ENCODE data around the gene PCBD2. TPM values are rescaled to one million over a fixed set of nuclear protein-coding genes. Genes with fewer than 3 reads are reported as not detected.
"Not testable (repeated sequence)": the region's sequence is repeated elsewhere in the genome, so short reads cannot be mapped to it uniquely, and the experiment has no call there.

The PCBD2 gene
- polyA plus RNA-seq (ENCODE audit: insufficient read length in 4 of 4): 10 to 100 TPM in 3 of 4 donors, 1 to 10 TPM in 1; 9.2 to 14.1 (median 11.6) TPM

DNA sequence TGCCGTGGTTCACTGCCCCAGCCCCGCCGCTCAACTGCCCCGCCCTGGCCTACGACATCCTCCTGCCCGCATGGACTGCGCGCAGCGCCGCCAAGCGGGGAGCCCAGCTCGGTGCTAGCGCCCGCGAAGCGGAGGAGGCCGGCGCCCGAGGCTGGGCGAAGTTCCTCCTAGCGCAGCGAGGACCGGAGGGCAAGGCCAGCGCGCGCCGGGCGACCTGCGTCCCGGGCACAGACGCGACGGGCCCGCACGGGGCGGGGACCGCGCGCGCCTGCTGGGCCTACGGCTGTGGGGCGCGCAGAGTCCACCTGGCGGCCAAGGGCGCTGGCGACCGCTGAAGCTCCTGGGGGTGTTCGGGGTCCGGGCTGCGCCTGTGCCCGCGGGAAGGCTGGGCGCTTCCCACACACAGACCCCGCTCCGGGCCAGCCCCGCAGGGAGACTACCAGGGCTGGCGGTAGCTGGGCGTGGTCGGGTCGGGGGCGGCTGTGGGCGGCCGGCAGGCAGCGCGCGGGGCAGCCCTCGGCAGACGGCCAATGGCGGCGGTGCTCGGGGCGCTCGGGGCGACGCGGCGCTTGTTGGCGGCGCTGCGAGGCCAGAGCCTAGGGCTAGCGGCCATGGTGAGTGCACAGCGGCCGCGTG, at the start of gene PCBD2:
TSS of gene PCBD2 (plus strand) at position 522 of the 636 bp plus-strand sequence. CDS start at position 531, 9 bp downstream.
- DNase-seq (ENCODE audit: low read depth in 4 of 4, low spot score in 3 of 4): peak; percentile 82 to 90 (median 83)

DNA sequence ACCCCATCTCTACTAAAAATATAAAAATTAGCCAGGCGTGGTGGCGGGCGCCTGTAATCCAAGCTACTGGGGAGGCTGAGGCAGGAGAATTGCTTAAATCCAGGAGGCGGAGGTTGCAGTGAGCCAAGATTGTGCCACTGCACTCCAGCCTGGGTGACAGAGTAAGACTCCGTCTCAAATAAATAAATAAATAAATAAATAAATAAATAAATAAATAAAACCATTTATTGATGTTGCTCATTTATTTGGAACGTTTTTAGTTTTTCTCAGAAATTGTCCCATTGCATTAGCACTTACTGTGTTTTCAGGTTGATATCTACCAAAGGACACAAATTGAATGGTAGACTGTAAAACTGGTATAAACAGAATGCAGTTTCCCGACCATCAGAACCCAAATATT, 48.5 kb upstream of the PCBD2 start:
- not testable (repeated sequence) for DNase-seq (ENCODE audit: low read depth in 4 of 4, low spot score in 3 of 4)

DNA sequence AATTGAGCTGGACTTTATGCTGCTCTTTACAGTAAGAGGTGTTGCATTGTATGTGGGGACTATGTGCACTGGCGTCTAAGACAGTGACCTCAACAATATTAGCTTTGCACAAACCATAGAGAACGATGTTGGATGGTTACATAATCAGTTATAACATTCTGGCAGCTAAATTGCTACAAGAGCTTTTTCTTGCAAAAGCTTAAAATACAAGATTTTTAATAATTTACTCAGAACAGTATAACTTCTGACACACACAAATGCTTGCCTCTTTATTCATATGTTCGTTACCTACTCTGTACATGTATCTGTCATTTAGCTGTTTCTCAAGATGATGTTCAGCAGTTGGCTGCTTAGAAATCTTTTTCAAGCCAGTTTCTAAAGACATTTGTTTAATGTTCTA, 47.5 kb upstream of the PCBD2 start:
- no peak for DNase-seq (ENCODE audit: low read depth in 4 of 4, low spot score in 3 of 4)

DNA sequence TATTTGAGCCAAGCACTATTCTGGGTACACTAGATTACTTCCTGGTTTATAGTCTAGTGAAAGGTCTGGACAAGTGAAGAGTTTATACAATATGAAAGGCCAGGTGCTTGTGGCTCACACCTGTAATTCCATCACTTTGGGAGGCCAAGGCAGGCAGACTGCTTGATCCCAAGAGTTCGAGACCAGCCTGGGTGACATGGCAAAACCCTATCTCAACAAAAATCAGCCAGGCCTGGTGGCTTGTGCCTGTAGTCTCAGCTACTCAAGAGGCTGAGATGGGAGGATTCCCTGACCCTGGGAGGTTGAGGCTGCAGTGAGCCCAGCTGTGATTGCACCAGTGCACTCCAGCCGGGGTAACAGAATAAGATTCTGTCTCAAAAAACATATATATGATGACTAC, 40.2 kb upstream of the PCBD2 start:
- DNase-seq (ENCODE audit: low read depth in 4 of 4, low spot score in 3 of 4): no peak

DNA sequence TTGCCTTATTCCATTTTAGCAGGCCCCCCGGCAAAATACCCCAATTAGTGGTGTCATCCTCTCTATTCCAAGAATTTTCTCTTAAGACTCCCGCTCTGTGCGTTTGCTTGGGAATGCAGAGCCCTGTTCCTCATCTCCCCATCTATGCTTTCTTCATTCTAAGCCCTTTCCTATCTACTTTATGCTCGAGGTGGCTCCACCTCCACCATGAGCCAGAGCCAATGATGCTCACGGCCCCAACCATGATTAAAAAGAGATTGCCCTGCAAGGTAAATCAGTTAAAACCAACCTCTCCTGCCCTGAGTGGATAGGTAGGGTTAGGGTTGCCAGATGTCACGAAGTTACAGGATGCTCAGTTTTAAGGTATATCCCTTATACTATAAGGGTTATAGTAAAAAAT, 31.4 kb upstream of the PCBD2 start:
- DNase-seq (ENCODE audit: low read depth in 4 of 4, low spot score in 3 of 4): peak in 1 of 4 donors; percentile 3

DNA sequence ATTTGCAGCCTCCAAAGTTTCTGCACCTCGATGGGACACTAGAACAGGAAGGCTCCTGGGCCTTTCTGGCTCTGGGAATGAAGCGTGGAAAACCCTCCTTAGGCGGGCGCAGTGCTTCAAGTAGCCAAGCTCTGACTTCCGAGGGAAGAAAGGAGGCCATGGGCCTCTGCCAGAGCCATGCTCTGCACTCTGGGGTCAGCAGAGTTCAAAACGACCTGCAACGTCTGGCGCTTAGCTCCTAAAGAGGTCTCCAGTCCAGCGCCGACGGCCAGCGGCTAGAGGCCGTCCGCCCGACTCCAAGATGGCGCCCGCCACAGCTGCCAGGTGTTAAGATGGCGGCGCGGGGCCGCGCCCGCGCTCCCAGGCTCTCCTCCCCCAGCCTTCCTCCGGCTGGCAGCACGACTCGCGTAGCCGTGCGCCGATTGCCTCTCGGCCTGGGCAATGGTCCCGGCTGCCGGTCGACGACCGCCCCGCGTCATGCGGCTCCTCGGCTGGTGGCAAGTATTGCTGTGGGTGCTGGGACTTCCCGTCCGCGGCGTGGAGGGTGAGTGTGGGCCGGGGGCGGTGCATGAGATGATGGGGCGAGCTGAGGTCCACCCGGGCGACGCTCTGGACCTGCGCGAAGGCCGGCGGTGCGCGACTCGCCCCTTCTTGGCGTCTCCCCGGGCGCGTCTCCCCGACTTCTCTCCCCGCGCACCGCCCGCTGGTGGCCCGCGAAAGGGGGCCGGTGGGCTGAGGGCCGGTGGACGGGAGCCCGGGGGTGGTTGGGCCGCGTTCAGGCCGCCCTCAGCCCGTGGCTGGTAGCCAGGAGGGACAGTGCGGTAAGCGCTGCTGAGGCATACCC, 30.7 kb upstream of the PCBD2 start, which contains the start of gene TXNDC15:
TSS of gene TXNDC15 (plus strand) at position 385 of the 844 bp plus-strand sequence. CDS start at position 442, 57 bp downstream.
- peak; percentile 72 to 84 (median 76) for DNase-seq (ENCODE audit: low read depth in 4 of 4, low spot score in 3 of 4)

DNA sequence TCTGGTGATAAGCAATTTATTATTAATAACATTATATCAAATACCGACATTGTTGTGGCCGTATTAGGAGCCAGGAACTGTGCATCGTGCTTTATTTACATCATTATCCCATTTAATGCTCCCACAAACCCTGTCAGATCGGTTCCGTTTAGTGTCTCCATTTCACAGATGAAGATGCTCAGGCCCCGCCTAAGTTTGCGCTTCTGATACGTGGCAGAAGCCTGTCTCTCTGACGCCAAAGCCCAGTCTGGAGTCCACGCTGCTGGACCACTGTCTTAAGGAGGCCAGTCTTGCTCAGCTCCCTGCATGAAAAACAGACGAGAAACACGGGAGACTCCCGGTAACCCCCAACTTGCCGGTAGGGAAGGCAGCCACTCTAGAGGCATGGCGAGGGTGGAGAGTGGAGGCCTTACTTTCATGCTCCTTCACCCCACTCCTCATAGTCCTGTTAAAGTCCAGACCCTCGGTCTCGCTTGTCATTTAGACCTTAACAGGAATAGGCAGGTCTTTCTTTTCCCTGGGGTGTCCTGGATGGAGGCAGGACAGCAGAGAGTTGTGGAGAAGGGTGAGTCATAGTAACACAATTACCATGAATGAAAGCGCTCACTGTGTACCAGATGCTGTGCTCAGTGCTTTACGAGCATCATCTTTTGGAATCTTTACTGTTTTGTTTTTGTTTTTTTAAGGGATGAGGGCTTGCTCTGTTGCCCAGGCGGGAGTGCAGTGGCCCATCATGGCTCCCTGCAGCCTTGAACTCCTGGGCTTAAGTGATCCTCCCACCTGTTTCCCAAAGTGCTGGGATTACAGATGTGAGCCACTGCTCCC, 29.9 kb upstream of the PCBD2 start:
- peak; percentile 18 to 41 (median 30) for DNase-seq (ENCODE audit: low read depth in 4 of 4, low spot score in 3 of 4)

DNA sequence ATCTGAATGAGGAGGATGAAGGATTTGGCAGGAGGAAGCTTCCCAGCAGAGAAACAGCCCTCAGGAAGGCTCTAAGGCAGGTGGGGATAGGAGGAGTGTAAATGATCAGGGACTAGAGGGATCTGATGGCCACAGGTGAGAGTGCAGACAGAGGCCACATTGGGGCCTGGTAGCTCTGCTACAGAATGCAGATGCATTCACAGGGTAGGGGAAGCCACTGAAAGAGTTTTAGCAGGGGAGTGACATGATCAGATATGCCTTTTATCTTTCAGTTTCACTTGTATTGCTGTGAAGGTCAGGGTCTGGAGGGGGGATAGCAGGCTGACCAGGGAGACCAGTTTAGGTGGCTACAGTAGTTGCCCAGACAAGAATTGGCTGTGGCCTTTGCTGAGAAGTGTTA, 27.8 kb upstream of the PCBD2 start:
- no peak for DNase-seq (ENCODE audit: low read depth in 4 of 4, low spot score in 3 of 4)

DNA sequence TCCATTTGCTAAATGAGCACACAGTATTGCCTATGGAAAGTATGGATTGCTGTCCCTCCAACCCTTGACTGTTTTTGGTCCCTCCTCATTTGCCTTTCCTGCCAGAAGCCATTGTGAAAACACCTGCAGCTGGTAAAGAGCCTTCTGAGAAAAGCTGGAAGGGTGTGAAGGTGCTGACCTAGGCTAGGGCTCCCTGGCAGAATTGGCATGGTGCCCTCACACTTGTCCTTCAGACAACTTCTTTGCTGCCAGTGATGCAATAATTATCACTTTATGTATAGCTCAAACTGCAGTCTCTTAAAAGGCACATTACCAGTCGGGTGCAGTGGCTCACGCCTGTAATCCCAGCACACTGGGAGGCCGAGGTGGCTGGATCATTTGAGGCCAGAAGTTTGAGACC, 26.5 kb upstream of the PCBD2 start:
- DNase-seq (ENCODE audit: low read depth in 4 of 4, low spot score in 3 of 4): no peak

DNA sequence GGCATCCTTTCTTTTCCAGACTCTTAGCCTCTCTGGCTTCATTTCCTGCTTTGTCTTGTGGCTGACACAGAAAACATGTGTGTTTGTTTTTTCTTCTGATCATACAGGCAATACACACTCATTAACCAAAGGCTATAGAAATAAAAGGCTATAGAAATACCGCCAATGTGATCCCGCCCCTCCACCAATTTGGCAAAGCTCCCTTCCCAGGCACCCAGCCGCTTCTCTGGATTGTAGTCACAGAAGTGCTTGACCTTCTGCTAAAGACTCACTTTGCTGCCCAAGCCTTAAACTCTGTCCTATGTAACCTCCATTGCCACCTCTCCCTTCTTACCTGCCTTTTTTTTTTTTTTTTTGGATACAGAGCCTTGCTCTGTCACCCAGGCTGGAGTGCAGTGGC, 25.5 kb upstream of the PCBD2 start:
- DNase-seq (ENCODE audit: low read depth in 4 of 4, low spot score in 3 of 4): no peak

DNA sequence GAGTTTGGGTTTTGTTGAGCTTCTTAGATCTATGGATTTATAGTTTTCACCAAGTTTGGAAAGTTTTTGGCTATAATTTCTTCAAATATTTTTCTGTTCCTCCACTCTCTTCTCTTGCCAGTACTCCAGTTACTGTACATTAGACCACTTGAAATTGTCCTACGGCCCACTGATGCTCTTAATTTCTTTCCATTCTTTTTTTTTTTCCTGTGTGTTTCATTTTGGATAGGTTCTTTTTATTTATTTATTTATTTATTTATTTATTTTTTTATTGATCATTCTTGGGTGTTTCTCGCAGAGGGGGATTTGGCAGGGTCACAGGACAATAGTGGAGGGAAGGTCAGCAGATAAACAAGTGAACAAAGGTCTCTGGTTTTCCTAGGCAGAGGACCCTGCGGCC, 24.0 kb upstream of the PCBD2 start:
- not testable (repeated sequence) for DNase-seq (ENCODE audit: low read depth in 4 of 4, low spot score in 3 of 4)

DNA sequence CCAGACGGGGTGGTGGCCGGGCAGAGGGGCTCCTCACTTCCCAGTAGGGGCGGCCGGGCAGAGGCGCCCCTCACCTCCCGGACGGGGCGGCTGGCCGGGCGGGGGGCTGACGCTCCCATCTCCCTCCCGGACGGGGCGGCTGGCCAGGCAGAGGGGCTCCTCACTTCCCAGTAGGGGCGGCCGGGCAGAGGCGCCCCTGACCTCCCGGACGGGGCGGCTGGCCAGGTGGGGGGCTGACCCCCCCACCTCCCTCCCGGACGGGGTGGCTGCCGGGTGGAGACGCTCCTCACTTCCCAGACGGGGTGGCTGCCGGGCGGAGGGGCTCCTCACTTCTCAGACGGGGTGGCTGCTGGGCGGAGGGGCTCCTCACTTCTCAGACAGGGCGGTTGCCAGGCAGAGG, 23.2 kb upstream of the PCBD2 start:
- DNase-seq (ENCODE audit: low read depth in 4 of 4, low spot score in 3 of 4): not testable (repeated sequence)

DNA sequence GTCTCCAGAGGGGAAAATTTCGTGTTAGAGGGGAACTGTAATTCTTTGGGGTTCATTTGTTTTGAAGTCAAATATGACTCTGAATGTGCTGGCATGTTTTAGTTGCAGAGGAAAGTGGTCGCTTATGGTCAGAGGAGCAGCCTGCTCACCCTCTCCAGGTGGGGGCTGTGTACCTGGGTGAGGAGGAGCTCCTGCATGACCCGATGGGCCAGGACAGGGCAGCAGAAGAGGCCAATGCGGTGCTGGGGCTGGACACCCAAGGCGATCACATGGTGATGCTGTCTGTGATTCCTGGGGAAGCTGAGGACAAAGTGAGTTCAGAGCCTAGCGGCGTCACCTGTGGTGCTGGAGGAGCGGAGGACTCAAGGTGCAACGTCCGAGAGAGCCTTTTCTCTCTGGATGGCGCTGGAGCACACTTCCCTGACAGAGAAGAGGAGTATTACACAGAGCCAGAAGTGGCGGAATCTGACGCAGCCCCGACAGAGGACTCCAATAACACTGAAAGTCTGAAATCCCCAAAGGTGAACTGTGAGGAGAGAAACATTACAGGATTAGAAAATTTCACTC, 17.3 kb upstream of the PCBD2 start:
- DNase-seq (ENCODE audit: low read depth in 4 of 4, low spot score in 3 of 4): no peak

DNA sequence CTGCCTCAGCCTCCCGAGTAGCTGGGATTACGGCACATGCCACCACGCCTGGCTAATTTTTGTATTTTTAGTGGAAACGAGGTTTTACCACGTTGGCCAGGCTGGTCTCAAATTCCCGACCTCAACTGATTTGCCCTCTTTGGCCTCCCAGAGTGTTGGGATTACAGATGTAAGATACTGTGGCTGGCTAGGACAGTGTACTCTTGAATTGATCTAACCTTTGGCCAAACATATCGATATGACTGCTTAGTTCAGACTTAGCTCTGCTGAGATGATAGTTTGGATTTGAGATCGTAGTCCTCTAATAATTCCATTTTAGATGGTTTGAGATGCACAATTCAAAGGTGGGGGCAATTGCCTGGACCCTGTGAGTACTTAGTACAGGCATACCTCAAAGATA, 15.6 kb upstream of the PCBD2 start:
- DNase-seq (ENCODE audit: low read depth in 4 of 4, low spot score in 3 of 4): no peak

DNA sequence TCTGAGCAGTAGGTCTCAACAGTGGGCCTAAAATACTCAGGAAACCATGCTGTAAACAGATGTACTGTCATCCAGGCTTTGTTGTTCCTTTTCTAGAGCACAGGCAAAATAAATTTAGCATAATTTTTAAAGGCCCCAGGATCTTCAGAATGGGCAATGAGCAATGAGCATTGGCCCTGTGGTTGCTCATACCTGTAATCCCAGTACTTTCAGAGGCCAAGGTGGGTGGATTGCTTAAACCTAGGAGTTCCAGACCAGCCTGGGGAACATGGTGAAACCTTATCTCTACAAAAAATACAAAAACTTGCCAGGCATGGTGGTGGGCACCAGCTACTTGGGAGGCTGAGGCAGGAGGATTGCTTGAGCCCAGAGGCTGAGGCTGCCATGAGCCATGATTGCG, 13.5 kb upstream of the PCBD2 start:
- DNase-seq (ENCODE audit: low read depth in 4 of 4, low spot score in 3 of 4): no peak

DNA sequence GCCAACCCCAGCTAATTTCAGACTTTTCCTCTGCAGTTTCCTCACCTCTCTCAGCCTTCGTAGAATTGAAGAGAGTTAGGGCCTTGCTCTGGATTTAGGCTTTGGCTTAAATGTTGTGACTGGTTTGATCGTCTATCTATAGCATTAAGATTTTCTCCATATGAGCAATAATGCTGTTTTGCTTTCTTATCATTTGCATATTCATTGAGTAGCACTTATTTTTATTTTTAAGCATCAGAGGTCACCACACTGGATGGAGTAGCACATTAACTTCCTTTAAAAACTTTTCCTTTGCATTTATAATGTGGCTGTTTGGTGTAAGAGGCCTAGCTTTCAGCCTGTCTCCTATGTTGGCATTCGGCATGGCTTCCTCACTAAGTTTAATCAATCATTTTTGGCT, 12.6 kb upstream of the PCBD2 start:
- DNase-seq (ENCODE audit: low read depth in 4 of 4, low spot score in 3 of 4): no peak

DNA sequence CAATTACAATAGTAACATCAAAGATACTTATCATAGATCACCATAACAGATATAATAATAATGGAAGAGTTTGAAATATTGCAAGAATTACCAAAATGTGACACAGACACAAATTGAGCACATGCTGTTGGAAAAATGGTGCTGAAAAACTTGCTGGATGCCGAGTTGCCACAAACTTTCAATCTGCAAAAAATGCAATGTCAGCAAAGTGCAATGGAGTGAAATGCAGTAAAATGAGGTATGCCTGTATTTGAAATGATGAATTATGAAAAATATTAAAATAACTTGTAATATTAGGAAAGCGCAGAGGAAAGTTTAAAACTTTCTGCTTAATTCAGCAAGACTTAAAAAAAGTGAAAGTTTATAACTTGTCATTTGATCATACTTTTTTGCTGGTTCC, 12.0 kb upstream of the PCBD2 start:
- no peak for DNase-seq (ENCODE audit: low read depth in 4 of 4, low spot score in 3 of 4)

DNA sequence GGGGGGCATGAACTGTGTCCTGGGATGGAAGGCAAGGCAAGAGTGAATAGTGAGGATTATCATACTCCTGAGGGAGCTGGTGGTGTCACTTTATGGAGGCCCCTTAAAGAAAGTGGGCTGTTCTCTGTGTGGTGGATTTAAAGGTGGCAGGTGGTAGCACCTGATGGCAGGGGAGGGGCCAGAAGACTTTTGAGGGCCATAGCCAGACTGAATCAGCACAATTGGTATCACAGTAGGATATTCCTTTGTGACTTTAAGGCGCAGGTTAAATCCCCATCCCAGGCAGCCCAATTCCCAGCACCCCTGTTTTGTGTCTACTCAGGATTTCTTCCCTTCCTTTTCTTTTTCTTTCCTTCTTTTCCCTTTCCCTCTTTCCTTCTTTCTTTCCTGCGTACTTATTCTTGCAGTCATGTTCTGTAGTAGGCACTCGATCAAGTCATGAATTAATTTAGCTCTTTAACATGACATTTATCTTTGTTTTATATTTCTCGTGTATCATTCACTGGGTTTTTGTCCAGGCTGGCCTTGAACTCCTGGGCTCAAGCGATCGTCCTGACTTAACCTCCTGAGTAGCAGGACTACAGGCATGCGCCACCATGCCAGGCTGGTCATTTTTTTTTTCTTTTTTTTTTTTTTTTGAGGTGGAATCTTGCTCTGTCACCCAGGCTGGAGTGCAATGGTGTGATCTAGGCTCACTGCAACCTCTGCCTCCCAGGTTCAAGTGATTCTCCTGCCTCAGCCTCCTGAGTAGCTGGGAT, 11.0 kb upstream of the PCBD2 start:
- no peak for DNase-seq (ENCODE audit: low read depth in 4 of 4, low spot score in 3 of 4)

DNA sequence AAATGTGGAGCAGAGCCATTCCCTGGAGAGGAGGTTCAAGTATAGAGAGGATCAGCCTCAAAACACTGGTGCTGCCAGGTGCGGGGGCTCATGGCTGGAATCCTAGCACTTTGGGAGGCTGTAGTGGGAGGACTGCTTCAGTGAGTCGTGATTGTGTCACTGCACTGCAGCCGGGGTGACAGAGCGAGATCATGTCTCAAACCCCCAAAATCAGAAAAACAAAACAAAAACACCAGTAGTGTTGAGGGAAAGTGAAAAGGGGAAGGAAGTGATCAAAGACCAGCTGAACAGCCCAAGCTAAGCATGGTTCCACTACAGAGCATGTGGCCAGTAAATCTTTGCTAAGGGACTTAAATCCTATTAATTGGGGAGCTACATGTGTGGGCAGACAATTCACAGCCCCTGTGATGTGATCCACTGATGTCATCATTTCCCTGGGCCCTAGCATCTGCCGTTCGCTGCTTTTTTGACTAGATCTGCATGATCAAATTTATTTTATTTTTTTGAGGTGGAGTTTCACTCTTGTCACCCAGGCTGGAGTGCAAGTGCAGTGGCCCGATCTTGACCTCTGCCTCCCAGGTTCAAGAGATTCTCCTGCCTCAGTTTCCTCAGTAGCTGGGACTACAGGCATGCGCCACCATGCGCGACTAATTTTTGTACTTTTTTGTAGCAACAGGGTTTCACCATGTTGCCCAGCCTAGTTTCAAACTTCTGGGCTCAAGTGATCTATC, 2.7 kb upstream of the PCBD2 start:
- DNase-seq (ENCODE audit: low read depth in 4 of 4, low spot score in 3 of 4): no peak

All from right renal pelvis (tissue), 4 donors.